ENCODE measurements around the gene TLR10.
"Not testable (repeated sequence)": the region's sequence is repeated elsewhere in the genome, so short reads cannot be mapped to it uniquely, and the experiment has no call there.

TLR10 gene, protein sequence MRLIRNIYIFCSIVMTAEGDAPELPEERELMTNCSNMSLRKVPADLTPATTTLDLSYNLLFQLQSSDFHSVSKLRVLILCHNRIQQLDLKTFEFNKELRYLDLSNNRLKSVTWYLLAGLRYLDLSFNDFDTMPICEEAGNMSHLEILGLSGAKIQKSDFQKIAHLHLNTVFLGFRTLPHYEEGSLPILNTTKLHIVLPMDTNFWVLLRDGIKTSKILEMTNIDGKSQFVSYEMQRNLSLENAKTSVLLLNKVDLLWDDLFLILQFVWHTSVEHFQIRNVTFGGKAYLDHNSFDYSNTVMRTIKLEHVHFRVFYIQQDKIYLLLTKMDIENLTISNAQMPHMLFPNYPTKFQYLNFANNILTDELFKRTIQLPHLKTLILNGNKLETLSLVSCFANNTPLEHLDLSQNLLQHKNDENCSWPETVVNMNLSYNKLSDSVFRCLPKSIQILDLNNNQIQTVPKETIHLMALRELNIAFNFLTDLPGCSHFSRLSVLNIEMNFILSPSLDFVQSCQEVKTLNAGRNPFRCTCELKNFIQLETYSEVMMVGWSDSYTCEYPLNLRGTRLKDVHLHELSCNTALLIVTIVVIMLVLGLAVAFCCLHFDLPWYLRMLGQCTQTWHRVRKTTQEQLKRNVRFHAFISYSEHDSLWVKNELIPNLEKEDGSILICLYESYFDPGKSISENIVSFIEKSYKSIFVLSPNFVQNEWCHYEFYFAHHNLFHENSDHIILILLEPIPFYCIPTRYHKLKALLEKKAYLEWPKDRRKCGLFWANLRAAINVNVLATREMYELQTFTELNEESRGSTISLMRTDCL

DNA sequence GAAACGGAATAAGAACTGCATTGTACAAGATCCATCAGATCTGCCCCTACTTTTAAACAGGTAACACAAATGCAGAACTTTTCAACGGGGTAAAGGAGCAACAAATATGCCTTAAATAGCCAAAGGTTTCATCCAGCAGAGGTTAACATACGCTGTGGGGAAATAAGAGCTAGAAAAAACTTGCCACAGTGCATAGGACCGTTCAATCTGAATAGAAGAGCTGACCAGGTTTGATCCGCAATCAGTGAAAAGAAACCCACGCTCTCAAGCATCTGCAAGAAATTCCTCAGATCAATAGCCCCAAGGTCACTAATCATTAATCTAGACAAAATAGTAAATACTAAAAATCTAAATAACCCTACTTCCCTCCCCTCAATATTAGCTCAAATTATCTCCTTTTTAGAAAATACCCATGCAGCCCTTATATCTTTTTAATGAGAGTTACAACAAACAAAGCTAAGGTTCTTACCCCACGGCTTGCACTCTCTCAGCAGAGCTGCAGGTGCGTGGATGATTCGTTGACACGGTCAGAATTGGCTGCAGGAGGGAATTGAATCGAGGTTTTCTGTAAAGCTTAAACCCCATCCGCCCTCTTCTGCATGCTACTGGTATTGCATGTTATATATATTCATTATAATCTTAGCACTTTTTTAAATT, at the start of gene TLR10:
TSS of gene TLR10 (minus strand) at position 539 of the 657 bp plus-strand sequence. CDS start 7,400 bp downstream, outside the sequence.
- no peak for DNase-seq

DNA sequence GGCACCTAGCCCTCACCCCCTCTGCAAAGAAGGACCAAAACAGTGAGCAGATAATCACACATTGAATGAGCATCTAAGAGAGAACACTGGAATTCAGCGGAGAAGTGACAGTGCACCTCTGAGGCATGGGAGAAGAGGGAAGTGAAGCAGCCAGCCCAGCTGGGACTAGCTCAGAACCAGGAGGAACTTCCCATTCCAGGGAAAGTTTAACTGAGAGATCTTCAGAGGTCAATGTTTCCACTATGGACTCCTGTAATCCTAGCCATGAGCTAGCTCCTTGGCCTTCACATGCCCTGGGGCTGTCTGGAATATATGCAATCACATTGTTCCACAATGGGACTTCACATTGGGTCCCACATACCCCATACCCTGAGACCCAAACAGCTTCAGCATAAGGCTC, 49.4 kb upstream of the TLR10 start:
- no peak for DNase-seq

DNA sequence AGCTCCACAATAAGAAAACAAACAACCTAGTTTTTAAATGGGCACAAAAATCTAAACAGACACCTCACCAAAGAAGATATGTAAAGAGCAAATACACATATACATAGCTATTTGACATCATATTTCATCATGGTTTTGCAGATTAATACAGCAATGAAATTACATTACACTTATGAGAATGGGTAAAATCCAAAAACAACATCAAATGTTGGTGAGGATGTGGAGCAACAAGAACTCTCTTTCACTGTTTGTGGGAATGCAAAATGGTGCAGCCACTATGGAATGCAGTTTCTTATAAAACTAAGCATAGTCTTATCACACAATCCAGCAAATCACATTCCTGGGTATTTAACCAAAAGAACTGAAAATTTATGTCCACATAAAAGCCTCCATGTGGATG, 48.9 kb upstream of the TLR10 start:
- DNase-seq, result no peak

DNA sequence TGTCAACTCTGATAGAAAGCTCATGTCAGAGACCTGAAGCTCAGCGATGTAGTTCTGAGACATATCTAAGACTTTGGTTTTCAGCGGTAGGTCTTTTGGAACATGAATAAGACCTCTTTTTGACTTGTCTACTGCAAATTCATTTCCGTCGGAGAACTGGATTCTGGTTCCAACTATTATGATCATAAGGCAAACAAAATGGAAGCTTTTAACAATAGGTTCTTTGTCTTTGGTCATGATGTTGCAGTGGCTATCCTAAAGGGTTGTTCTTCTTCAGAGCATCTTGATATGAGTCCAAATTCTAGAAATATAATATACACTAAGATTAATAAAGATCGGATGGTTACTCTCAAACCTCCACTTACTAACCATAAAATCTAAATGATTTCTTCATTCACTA, 46.4 kb upstream of the TLR10 start:
- no peak for DNase-seq

DNA sequence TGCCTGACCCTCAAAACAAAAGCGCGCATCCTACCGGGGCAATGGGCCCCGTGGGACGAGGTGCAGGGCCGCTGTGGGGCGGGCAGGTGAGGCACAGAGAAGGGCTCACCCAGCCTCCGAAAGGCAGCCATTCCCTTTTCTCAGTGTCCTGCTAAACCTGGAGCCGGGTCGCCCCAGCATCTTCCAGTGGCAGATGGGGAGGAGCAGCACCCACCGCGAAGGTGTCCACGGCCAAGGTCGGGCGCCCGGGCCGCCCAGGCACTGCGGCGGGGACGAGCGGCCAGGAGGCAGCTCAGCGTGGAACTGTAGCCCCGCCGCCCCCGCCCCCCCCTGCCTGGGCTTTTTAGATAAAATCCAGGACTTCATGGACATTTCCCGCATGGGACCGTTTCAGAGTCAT, 41.0 kb upstream of the TLR10 start:
- no peak for DNase-seq

DNA sequence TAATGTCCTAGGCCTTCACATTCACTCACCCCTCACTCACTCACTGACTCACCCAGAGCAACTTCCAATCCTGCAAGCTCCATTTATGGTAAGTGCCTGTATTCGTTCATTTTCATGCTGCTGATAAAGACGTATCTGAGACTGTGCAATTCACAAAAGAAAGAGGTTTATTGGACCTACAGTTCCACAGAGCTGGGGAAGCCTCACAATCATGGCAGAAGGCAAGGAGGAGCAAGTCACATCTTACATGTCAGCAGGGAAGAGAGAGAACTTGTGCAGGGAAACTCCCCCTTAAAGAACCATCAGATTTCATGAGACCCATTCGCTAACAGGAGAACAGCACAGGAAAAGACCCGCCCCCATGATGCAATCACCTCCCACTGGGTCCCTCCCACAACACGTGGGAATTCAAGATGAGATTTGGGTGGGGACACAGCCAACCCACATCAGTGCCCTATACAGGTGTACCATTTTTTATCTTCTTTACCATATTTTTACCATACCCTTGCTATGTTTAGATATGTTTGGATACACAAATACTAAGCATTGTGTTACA, 40.0 kb upstream of the TLR10 start:
- no peak for DNase-seq

DNA sequence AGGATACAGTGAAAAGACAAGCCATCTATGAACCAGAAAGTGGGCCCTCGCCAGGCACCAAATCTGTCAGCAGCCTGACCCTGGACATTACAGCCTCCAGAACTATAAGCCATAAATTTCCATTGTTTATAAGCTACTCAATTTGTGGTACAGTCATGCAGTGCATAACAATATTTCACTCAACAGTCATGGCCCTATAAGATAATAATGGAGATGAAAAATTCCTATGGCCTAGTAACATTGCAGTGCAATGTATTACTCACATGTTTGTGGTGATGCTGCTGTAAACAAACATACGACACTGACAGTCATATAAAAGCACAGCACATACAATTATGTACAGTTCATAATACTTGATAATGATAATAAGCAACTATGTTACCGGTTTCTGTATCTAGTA, 38.9 kb upstream of the TLR10 start:
- DNase-seq, result no peak

DNA sequence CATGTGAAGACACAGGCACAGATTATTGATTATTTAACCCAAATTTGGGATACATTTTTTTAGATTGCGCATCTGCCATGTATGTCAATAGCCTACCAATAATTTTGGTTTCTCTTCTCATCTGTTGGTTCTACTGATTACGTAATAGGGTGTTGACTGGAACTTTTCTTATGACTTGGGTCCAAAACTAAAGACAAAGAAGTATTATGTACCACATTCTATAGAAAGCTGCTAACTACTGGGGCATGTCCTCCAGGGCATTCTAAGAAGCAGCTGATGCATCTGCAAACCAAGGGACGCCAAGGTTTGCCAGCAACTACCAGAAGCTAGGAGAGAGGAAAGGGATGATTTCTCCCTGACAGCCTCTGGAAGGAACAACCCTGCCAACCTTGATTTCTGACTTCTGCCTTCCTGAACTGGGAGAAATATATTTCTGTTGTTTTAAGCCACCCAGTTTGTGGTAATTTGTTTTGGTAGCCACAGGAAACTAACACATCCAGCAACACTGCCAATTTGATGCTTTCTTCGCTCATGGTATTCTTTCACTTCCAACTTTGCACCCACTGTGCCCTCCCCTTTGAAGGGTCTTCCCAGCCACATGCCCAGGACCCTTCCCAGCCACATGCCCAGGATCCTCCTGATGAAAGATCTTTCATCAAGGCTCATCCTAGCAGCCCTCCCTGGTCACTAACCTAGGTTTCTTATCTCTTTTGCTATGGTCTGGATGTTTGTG, 37.7 kb upstream of the TLR10 start:
- DNase-seq, result no peak

DNA sequence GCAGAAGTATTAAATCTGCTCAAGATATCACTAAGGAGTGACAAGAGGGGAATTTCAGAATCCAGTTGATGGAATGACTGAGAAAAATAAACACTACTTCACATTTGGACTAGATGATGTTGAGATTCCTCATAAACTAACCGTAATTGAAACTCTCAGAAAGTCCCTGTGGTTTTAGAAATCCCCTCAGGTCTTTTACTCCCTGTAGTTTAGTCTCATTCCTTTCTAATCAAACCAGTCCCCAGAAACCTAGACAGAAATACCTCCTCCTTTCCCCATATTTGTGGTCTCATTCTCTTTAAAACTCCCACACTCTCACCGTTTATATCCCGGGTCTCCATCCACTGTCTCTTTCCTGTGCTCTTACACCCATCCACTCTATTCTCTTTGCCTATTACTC, 36.8 kb upstream of the TLR10 start:
- no peak for DNase-seq

DNA sequence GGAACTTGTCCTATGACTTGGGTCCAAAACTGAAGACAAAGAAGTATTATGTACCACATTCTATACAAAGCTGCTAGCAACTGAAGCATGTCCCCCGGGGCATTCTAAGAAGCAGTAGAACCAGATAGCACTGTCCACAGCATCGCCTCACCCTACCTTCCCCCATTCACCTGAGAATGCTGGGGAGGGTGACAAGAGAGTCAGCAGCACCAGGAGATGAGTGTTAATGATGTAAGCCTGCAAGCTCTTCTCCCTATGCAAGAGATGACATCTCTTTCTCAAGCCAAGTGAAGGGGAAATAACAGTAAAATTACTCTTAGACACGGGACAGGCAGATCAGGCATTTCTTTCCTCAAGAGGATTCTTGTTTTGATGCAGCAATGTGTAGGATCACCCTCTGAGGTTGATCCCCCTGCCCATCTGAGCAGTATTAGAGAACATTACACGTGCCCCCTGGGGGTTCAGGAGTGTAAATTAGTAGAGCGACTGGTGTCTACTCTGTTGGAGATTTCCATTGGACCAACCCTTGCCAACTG, 35.7 kb upstream of the TLR10 start:
- no peak for DNase-seq

DNA sequence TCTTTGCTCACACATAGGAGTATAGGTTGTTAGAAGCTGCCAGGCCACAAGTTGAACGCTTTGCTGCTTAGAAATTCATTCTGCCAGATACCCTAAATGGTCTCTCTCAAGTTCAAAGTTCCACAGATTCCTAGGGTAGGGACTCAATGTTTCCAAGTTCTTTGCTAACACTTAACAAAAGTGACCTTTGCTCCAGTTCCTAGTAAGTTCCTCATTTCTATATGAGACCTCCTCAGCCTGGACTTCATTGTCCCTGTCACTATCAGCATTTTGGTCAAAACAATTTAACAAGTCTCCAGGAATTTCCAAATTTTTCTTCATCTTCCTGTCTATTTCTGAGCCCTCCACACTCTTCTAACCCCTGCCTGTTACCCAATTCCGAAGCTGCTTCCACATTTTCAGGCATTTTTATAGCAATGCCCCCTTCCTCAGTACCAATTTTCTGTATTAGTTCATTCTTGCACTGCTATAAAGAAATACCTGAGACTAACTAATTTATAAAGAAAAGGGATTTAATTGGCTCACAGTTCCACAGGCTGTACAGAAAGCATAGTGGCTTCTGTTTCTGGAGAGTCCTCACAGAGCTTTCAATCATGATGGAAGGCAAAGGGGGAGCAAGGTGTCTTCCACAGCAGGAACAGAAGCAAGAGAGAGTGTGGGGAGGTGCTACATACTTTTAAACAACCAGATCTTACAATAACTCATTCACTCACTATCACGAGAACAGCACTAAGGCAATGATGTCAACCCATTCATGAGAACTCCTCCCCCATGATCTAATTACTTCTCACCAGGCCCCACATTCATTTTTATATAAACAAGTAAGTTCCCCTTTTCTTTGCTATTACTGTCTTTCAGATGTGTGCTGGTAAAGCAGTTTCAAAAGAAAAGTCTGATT, 33.3 kb upstream of the TLR10 start:
- DNase-seq, result no peak

DNA sequence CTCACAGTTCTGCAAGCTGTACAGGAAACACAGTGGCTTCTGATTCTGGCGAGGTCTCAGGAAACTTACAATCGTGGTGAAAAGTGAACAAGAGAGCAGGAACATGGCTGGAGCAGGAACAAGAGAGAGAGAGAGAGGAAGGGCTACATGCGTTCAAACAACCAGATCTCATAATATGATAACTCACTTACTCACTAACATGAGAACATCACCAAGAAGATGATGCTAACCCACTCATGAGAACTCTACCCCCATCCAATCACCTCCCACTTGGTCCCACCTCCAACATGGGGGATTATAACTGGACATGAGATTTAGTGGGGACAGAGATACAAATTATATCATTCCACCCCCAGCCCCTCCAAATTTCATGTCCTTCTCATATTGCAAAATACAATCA, 31.6 kb upstream of the TLR10 start:
- no peak for DNase-seq

DNA sequence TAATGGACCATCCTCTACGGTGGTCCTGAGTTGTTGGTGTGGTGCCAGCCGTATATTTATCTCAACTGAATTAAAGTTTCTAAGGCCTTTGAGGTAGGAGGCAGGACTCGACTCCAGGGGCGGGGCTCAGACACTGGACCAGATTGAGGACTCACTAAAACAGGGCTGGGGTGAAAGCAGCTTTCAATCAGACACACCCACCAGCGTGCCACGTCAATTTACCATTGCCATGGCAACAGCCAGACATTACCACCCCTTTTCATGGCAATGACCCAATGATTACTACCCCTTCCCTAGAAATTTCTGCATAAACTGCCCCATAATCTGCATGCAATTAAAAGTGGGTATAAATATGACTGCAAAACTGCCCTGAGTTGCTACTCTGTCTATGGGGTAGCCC, 28.5 kb upstream of the TLR10 start:
- DNase-seq, result no peak

DNA sequence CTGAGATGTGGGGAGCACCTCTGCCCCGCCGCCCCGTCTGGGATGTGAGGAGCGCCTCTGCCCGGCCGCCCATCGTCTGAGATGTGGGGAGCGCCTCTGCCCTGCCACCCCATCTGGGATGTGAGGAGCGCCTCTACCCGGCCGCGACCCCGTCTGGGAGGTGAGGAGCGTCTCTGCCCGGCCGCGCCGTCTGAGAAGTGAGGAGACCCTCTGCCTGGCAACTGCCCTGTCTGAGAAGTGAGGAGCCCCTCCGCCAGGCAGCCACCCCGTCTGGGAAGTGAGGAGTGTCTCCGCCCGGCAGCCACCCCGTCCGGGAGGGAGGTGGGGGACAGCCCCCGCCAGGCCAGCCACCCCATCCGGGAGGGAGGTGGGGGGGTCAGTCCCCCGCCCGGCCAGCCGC, 24.7 kb upstream of the TLR10 start:
- not testable (repeated sequence) for DNase-seq

DNA sequence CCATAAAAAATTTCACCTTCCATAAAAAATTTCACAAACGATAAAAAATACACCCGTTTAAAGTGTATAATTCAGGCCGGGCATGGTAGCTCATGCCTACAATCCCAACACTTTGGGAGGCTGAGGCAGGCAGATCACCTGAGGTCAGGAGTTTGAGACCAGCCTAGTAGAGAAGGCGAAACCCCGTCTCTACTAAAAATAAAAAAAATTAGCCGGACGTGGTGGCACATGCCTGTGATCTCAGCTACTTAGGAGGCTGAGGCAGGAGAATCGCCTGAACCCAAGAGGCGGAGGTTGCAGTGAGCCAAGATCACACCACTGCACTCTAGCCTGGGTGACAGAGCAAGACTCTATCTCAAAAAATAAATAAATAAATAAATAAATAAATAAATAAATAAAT, 23.5 kb upstream of the TLR10 start:
- not testable (repeated sequence) for DNase-seq

DNA sequence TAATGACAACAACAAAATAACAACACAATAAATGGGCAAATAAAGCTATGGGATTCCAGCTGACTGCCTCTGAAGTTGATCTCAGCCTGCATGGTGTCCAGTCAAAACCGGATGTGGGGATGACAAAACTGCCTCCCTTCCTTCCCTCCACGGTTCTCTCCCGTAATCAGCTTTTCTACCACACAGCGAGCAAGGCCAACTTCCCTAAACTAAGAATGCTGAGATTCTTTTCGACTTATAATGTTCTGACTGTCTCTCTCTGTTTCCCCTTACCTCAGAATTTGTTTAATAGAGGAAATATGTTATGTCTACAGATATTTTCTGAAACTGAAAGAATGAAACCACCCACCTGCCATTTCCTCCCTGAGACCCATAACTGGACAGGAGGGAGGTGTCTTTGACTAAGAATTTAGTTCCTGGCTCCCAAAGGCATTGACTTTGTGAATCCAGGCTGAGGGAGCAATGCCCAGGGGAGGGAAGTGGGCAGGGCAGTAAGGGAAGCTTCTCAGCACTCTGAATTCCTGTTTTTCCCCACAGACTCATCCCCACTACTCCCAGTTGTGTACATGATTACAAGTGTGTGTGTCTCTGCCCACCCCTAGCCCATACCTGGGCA, 22.8 kb upstream of the TLR10 start:
- no peak for DNase-seq

DNA sequence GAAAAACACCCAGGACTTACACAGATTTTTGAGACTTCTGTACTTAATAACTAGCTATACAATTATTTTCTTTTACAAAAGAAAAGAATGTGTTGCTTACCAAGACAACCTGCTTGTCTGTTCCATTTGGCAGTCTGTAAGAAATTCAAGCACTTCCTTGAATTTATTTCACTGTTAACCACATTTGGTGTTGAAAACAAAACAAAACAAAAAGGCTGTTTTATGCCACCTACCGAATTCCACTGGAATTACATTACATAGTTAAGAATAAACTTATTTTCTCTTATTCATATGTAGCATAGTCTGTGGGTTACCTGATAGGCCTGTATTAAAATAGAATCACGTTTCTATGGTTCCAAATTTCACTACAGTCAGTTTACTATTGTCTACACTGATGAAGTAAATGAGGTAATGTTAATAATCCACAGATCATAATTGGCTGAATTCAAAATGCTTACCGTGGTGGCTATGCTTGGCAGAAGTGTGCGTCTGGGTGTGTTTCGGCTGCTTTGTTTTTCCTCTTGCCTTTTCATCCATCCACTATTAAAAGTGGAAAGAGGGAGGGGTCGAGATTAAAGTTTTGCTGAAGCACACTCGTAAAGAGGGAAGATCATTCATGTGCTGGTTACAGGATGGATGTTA, 22.0 kb upstream of the TLR10 start, which contains the start of gene TLR1:
TSS of gene TLR1 (minus strand) at position 138 of the 642 bp plus-strand sequence. CDS start 5,960 bp downstream, outside the sequence.
- DNase-seq, result no peak

DNA sequence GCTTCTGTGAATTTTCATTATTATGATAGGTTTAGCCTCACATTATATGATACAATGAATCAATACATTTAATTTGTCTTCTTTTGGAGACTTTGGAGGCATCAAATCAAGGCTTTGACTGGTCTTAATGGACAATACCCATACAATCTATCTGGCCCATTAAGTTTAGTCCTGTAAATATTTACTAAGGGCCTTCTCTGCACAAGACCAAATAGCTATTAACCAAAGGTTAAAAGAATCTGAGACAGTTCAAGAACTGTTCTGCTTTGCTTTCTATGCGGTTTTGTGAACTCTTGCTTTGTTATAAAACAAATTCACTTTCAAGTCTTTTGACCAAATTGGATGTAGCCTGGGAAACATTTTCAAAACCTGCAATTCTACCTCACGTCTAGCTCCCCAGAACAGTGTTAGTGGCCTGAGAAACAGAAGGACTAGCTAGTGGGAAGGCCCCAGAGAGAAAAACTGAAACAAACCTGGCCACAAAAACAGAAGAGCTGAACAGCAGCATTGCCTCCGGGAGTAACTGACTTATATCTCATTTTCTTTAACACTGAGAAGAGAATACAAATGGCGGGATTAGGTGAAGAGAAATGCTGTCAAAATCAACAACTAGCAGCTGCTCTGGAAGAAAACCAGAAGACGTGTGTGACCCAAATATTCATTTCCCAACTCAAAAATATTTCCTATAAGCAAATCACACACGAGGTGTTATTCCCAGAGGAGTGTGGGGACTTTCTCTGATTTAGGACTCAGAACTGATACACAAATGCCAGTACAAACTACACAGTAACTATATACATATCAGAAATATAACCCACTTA, 21.3 kb upstream of the TLR10 start:
- peak in 1 of 2 experiments; percentile 23 for DNase-seq
